Stomach smooth muscle (tissue), 2 donors: ENCODE measurements around the gene SLC25A25.
"Not testable (repeated sequence)": the region's sequence is repeated elsewhere in the genome, so short reads cannot be mapped to it uniquely, and the experiment has no call there.

Experiments used
- H3K27ac ChIP-seq: one replicate; pipeline ENCODE4 v1.7.0; 2013; ENCODE audit warnings: mild to moderate bottlenecking, low read length, inconsistent platforms
- H3K27me3 ChIP-seq, 2 donors: one replicate each; pipeline ENCODE4 v1.7.0; 2013; ENCODE audit warnings: low read length in 2 of 2; ENCODE audit not compliant: insufficient read depth in 2 of 2, control insufficient read depth in 1 of 2
- H3K36me3 ChIP-seq, 2 donors: one replicate each; pipeline ENCODE4 v1.7.0; 2013; ENCODE audit warnings: low read length in 2 of 2; ENCODE audit not compliant: control insufficient read depth in 2 of 2, insufficient read depth in 2 of 2
- H3K4me1 ChIP-seq: one replicate; pipeline ENCODE4 v1.7.0; 2013; ENCODE audit warnings: low read length; ENCODE audit not compliant: control insufficient read depth, insufficient read depth
- H3K4me3 ChIP-seq, 2 donors: one replicate each; pipeline ENCODE4 v1.7.0; 2013; ENCODE audit warnings: low read length in 2 of 2
- H3K9ac ChIP-seq, 2 donors: one replicate each; pipeline ENCODE4 v1.7.0; 2013; ENCODE audit warnings: low read length in 2 of 2, mild to moderate bottlenecking in 1 of 2
- H3K9me3 ChIP-seq, 2 donors: one replicate each; pipeline ENCODE4 v1.7.0; 2013; ENCODE audit warnings: low read length in 2 of 2; ENCODE audit not compliant: control insufficient read depth in 2 of 2
- donor health status: healthy.
- donor health status: Pancreatic carcinoma.

Gene SLC25A25

GRCh38 chr9:128105538-128106175 is 37.6 kb downstream of the SLC25A25 start:
- Histone ChIP-seq H3K4me1 (peaks cover 12% of the 10 kb centered on the region), H3K36me3 (peaks cover 59 to 62% of the 10 kb centered on the region in 2 donors), H3K27me3 (no peaks in the 10 kb centered on the region), H3K9me3 (no peaks in the 10 kb centered on the region), H3K4me3 (no peak overlapping the region), H3K9ac (no peak overlapping the region), H3K27ac (no peak overlapping the region)

- H3K9me3 ChIP-seq, result no peaks in the 10 kb centered on the region
- H3K36me3 ChIP-seq, result peaks cover 54 to 57% of the 10 kb centered on the region in 2 donors
- H3K27ac ChIP-seq, result no peak overlapping the region
- H3K27me3 ChIP-seq, result no peaks in the 10 kb centered on the region
- H3K4me3 ChIP-seq, result no peak overlapping the region
- H3K9ac ChIP-seq, result no peak overlapping the region
- peaks cover 9% of the 10 kb centered on the region for H3K4me1 ChIP-seq
Observed at GRCh38 chr9:128106181-128106939, 38.3 kb downstream of the SLC25A25 start.

- H3K27me3 ChIP-seq, result no peaks in the 10 kb centered on the region
- no peak overlapping the region for H3K9ac ChIP-seq
- H3K4me3 ChIP-seq, result no peak overlapping the region
- peaks cover 48 to 53% of the 10 kb centered on the region in 2 donors for H3K36me3 ChIP-seq
- peaks cover 5% of the 10 kb centered on the region for H3K4me1 ChIP-seq
- no peak overlapping the region for H3K27ac ChIP-seq
- H3K9me3 ChIP-seq, result no peaks in the 10 kb centered on the region
Observed at GRCh38 chr9:128106940-128107467, 39.0 kb downstream of the SLC25A25 start.

- no peak overlapping the region for H3K27ac ChIP-seq
Observed at GRCh38 chr9:128107468-128108268, 39.6 kb downstream of the SLC25A25 start.

DNA sequence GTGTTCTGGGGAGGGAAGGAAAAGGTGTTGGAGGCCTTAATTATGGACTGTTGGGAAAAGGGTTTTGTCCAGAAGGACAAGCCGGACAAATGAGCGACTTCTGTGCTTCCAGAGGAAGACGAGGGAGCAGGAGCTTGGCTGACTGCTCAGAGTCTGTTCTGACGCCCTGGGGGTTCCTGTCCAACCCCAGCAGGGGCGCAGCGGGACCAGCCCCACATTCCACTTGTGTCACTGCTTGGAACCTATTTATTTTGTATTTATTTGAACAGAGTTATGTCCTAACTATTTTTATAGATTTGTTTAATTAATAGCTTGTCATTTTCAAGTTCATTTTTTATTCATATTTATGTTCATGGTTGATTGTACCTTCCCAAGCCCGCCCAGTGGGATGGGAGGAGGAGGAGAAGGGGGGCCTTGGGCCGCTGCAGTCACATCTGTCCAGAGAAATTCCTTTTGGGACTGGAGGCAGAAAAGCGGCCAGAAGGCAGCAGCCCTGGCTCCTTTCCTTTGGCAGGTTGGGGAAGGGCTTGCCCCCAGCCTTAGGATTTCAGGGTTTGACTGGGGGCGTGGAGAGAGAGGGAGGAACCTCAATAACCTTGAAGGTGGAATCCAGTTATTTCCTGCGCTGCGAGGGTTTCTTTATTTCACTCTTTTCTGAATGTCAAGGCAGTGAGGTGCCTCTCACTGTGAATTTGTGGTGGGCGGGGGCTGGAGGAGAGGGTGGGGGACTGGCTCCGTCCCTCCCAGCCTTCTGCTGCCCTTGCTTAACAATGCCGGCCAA is 40.4 kb downstream of the SLC25A25 start:
- Histone ChIP-seq H3K4me3 (no peak overlapping the region), H3K9ac (no peak overlapping the region), H3K9me3 (no peaks in the 10 kb centered on the region), H3K4me1 (peaks cover 3% of the 10 kb centered on the region), H3K27me3 (no peaks in the 10 kb centered on the region), H3K27ac (no peak overlapping the region), H3K36me3 (peaks cover 36 to 42% of the 10 kb centered on the region in 2 donors)

More at GRCh38 chr9:128107468-128108268, 39.6 kb downstream of the SLC25A25 start:
- Histone ChIP-seq H3K27me3 (no peaks in the 10 kb centered on the region), H3K9ac (no peak overlapping the region), H3K4me1 (peaks cover 3% of the 10 kb centered on the region), H3K9me3 (no peaks in the 10 kb centered on the region), H3K4me3 (no peak overlapping the region), H3K36me3 (peaks cover 41 to 48% of the 10 kb centered on the region in 2 donors)

GRCh38 chr9:128109050-128109709 is 41.1 kb downstream of the SLC25A25 start:
- Histone ChIP-seq H3K4me1 (peaks cover 3% of the 10 kb centered on the region), H3K9me3 (no peaks in the 10 kb centered on the region), H3K27ac (peak overlapping the region; percentile 6), H3K36me3 (peaks cover 31 to 37% of the 10 kb centered on the region in 2 donors), H3K9ac (no peak overlapping the region), H3K4me3 (no peak overlapping the region), H3K27me3 (no peaks in the 10 kb centered on the region)

- not testable (repeated sequence) for H3K9me3 ChIP-seq, H3K4me3 ChIP-seq, H3K9ac ChIP-seq, H3K27me3 ChIP-seq, H3K27ac ChIP-seq, H3K4me1 ChIP-seq
- H3K36me3 ChIP-seq, result peaks cover 15 to 23% of the 10 kb centered on the region in 2 donors
Observed at GRCh38 chr9:128111726-128112125, 43.7 kb downstream of the SLC25A25 start.

GRCh38 chr9:128113526-128114325 is 45.7 kb downstream of the SLC25A25 start:
- H3K36me3 ChIP-seq, result peaks cover 0 to 7% of the 10 kb centered on the region in 2 donors
- peaks cover 11% of the 10 kb centered on the region for H3K4me1 ChIP-seq
- H3K4me3 ChIP-seq, result no peak overlapping the region
- no peak overlapping the region for H3K27ac ChIP-seq
- H3K9ac ChIP-seq, result no peak overlapping the region
- H3K27me3 ChIP-seq, result no peaks in the 10 kb centered on the region
- no peaks in the 10 kb centered on the region for H3K9me3 ChIP-seq
